Measurements from ENCODE around the gene ARL6IP4. TPM values are rescaled to one million over a fixed set of nuclear protein-coding genes. Genes with fewer than 3 reads are reported as not detected.

The ARL6IP4 gene
- total RNA-seq, 6 donors from 2014 or later, result 163 to 248 (median 187) TPM

DNA sequence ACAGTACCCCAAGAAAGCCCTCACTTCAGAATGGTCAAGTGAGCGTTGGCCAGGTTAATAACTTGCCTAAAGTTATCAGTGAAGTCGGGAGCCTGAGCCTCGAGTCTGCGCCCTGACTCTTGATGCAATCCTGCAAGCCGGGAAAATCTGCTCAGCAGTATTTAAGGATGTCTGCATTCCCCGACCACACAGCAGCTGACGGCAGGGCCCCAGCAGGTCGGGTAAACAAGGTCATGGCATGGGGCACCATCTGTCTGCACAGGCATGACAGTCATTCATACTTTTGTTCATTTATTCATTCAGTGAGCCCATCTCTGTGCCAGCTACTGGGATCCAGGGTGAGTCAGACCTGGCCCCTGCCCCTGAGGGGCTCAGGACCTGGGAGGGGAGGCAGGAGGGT lies 25.3 kb upstream of the ARL6IP4 start:
- H3K36me3 ChIP-seq, result peaks cover 0 to 7% (median 2%) of the 10 kb centered on the region in 4 donors
- ATAC-seq (ENCODE audit: low FRiP score in 2 of 2) (no peak), DNase-seq (no peak)
- no peak overlapping the region for H3K4me3 ChIP-seq
- H3K9me3 ChIP-seq, result no peaks in the 10 kb centered on the region
- H3K4me1 ChIP-seq, result no peaks in the 10 kb centered on the region
- H3K27me3 ChIP-seq, result no peaks in the 10 kb centered on the region
- 74 to 87% methylated on average over 5 to 8 of the region's 8 CpGs for WGBS, 2 donors
- no peak overlapping the region for H3K27ac ChIP-seq
- no peak for TF ChIP-seq POLR2A (IDR thresholded peaks at IDR 0.05)
- TF ChIP-seq, protein P1, sequence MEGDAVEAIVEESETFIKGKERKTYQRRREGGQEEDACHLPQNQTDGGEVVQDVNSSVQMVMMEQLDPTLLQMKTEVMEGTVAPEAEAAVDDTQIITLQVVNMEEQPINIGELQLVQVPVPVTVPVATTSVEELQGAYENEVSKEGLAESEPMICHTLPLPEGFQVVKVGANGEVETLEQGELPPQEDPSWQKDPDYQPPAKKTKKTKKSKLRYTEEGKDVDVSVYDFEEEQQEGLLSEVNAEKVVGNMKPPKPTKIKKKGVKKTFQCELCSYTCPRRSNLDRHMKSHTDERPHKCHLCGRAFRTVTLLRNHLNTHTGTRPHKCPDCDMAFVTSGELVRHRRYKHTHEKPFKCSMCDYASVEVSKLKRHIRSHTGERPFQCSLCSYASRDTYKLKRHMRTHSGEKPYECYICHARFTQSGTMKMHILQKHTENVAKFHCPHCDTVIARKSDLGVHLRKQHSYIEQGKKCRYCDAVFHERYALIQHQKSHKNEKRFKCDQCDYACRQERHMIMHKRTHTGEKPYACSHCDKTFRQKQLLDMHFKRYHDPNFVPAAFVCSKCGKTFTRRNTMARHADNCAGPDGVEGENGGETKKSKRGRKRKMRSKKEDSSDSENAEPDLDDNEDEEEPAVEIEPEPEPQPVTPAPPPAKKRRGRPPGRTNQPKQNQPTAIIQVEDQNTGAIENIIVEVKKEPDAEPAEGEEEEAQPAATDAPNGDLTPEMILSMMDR (IDR thresholded peaks at IDR 0.05), result no peak

DNA sequence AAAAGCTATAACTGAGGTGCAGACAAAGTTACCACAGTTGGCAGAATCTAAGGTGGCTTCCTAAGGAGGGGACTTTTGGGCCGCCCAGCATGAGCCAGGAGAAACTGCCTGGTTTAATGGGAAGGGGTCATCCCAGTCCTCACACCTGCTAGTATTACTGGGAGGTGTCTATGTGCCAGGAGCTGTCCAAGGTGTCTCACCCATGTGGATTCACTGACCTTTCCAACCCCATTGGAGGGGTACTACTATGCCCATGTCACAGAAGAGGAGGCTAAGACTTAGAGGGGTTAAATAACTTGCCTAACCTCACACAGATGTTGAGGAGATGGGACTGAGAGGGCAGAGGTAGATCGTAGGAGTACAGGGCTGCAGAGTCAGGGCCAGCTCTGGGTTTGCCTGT lies 24.4 kb upstream of the ARL6IP4 start:
- 75 to 93% methylated on average over 1 to 2 of the region's 2 CpGs for WGBS, 2 donors
- TF ChIP-seq POLR2A (IDR thresholded peaks at IDR 0.05), result no peak
- TF ChIP-seq POLR2AphosphoS5 (IDR thresholded peaks at IDR 0.05), result no peak
- TF ChIP-seq, protein P1 (IDR thresholded peaks at IDR 0.05), result no peak
- no peak for TF ChIP-seq EP300 (IDR thresholded peaks at IDR 0.05)
- Histone ChIP-seq H3K4me3 (no peak overlapping the region), H3K4me1 (no peaks in the 10 kb centered on the region), H3K9me3 (no peaks in the 10 kb centered on the region), H3K27ac (no peak overlapping the region), H3K27me3 (no peaks in the 10 kb centered on the region), H3K36me3 (peaks cover 0 to 7% (median 2%) of the 10 kb centered on the region in 4 donors)
- no peak for ATAC-seq (ENCODE audit: low FRiP score in 2 of 2)
- no peak for DNase-seq

DNA sequence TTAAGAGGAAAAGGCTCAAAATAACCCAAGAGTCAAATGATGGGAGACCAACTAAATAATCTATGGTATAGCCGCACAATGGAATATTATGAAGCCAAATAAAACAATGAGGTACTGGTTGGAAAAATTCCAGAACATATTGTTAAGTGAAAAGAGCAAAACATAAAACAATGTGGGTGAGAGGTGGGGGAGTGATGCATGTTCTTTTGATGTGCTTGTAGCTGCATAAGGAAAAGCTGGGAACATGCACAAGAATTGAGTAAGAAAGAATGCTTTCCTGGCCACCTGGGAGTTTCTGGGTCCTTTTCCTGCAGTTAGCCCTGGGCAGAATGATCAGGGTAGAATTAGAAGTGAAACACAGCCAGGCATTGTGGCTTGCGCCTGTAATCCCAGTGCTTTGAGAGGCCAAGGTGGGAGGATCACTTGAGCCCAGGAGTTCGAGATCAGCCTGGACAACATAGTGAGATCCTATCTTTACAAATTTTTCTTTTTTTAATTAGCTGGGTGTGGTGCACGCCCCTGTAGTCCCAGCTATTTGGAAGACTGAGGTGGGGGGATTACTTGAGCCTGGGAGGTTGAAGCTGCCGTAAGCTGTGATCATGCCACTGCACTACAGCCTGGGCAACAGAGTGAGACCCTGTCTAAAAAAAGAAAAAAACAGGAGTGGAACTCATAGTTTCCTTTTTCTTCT lies 22.1 kb upstream of the ARL6IP4 start:
- Histone ChIP-seq H3K27me3 (no peaks in the 10 kb centered on the region), H3K27ac (no peak overlapping the region), H3K4me3 (no peak overlapping the region), H3K9me3 (no peaks in the 10 kb centered on the region), H3K4me1 (peaks cover 0 to 16% (median 7%) of the 10 kb centered on the region in 4 donors), H3K36me3 (peaks cover 0 to 7% (median 2%) of the 10 kb centered on the region in 4 donors)
- WGBS, 2 donors, result 86 to 91% methylated on average over 5 of the region's 5 CpGs
- DNase-seq (no peak), ATAC-seq (ENCODE audit: low FRiP score in 2 of 2) (no peak)
- TF ChIP-seq POLR2AphosphoS5 (IDR thresholded peaks at IDR 0.05), result no peak
- TF ChIP-seq POLR2A (IDR thresholded peaks at IDR 0.05), result no peak
- TF ChIP-seq EP300 (IDR thresholded peaks at IDR 0.05), result no peak
- TF ChIP-seq, protein P1 (IDR thresholded peaks at IDR 0.05), result no peak

DNA sequence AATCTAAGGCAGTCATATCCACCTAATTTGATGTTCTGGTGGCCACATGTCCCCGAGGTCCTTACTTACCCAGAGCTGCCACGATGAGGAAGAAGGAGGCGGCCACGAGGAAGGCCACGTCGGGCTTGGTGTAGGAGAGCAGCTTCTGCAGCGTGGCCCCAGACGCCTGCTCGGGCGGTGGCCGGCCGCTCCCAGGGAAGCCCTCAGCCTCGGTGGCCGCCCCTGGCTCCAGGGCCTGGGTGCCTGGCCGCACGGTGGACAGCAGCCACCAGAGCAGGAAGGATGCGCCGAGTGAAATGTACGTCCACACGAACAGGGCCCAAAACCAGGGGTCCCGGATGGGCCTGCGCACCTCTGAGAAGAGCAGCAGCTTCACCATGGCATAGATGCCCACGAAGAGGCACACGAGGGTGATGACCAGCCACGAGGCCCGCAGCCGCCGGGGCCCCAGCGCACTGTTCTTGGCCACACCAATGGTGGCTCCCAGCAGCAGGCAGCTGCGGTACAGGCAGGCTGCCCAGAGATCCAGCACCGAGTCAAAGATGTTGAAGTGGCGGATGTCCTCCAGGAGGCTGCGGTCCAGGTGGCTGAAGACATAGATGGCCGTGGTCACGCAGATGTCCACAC lies 20.8 kb upstream of the ARL6IP4 start:
- 94 to 98% methylated on average over 23 to 35 of the region's 35 CpGs for WGBS, 2 donors

More for the DNA sequence above, 20.8 kb upstream of the ARL6IP4 start:
- Histone ChIP-seq H3K9me3 (no peaks in the 10 kb centered on the region), H3K27me3 (no peaks in the 10 kb centered on the region), H3K4me1 (peaks cover 0 to 27% (median 15%) of the 10 kb centered on the region in 4 donors), H3K4me3 (no peak overlapping the region), H3K27ac (no peak overlapping the region), H3K36me3 (peaks cover 0 to 7% (median 2%) of the 10 kb centered on the region in 4 donors)
- peak in 1 of 2 donors; percentile 81 for DNase-seq
- no peak for ATAC-seq (ENCODE audit: low FRiP score in 2 of 2)
- TF ChIP-seq POLR2A (IDR thresholded peaks at IDR 0.05) (no peak), EP300 (IDR thresholded peaks at IDR 0.05) (no peak), POLR2AphosphoS5 (IDR thresholded peaks at IDR 0.05) (no peak)
- TF ChIP-seq, protein P1 (IDR thresholded peaks at IDR 0.05), result no peak
